ENCODE data around the gene ETFA.

Gene ETFA

GRCh38 chr15:76341366-76342057 is 30.2 kb upstream of the ETFA start:
- CTCF ChIA-PET: interaction anchor here (0.5 to 0.7 kb wide), 2 partner anchors 11 to 150 kb away, joined by 3 read pairs; no protein-coding TSS in a partner anchor
- TF ChIP-seq, protein P1, sequence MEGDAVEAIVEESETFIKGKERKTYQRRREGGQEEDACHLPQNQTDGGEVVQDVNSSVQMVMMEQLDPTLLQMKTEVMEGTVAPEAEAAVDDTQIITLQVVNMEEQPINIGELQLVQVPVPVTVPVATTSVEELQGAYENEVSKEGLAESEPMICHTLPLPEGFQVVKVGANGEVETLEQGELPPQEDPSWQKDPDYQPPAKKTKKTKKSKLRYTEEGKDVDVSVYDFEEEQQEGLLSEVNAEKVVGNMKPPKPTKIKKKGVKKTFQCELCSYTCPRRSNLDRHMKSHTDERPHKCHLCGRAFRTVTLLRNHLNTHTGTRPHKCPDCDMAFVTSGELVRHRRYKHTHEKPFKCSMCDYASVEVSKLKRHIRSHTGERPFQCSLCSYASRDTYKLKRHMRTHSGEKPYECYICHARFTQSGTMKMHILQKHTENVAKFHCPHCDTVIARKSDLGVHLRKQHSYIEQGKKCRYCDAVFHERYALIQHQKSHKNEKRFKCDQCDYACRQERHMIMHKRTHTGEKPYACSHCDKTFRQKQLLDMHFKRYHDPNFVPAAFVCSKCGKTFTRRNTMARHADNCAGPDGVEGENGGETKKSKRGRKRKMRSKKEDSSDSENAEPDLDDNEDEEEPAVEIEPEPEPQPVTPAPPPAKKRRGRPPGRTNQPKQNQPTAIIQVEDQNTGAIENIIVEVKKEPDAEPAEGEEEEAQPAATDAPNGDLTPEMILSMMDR (IDR thresholded peaks at IDR 0.05; ENCODE audit: insufficient read depth, low read length, missing control alignments): no peak
- no peak for DNase-seq (ENCODE audit: low read depth, low spot score)
- H3K4me3 ChIP-seq (ENCODE audit: low read depth, low read length): no peak overlapping the region
- POLR2A ChIA-PET: no interaction called here

- DNase-seq (ENCODE audit: low read depth, low spot score): no peak
- CTCF ChIA-PET: interaction anchor here (0.5 to 0.7 kb wide), 2 partner anchors 10 to 150 kb away, joined by 3 read pairs; no protein-coding TSS in a partner anchor
- POLR2A ChIA-PET: no interaction called here
- no peak overlapping the region for H3K4me3 ChIP-seq (ENCODE audit: low read depth, low read length)
- TF ChIP-seq, protein P1 (IDR thresholded peaks at IDR 0.05; ENCODE audit: insufficient read depth, low read length, missing control alignments): no peak
Measured at GRCh38 chr15:76340803-76341365, 29.6 kb upstream of the ETFA start.

DNA sequence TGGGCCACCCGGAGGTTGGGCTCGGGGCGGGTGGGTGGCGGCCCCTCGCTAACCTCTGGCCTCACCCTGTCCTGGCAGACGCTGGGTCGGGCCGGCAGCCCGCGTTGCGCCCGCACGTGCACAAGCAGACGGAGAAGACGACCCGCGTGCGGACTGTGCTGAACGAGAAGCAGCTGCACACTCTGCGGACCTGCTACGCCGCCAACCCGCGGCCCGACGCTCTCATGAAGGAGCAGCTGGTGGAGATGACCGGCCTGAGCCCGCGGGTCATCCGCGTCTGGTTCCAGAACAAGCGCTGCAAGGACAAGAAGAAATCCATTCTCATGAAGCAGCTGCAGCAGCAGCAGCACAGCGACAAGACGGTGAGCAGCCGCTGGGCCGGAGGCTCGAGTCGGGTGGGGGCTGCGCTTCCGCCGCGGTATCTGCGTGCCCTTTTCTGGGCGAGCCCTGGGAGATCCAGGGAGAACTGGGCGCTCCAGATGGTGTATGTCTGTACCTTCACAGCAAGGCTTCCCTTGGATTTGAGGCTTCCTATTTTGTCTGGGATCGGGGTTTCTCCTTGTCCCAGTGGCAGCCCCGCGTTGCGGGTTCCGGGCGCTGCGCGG is 29.0 kb upstream of the ETFA start:
- CTCF ChIA-PET: no interaction called here
- DNase-seq (ENCODE audit: low read depth, low spot score): no peak
- POLR2A ChIA-PET: no interaction called here
- H3K4me3 ChIP-seq (ENCODE audit: low read depth, low read length): no peak overlapping the region; the same call in 1 of the 2 replicates
- TF ChIP-seq, protein P1 (IDR thresholded peaks at IDR 0.05; ENCODE audit: insufficient read depth, low read length, missing control alignments): no peak

GRCh38 chr15:76339305-76340197 is 28.3 kb upstream of the ETFA start:
- TF ChIP-seq, protein P1 (IDR thresholded peaks at IDR 0.05; ENCODE audit: insufficient read depth, low read length, missing control alignments): no peak
- ChIA-PET CTCF (no interaction called here), POLR2A (no interaction called here)
- H3K4me3 ChIP-seq (ENCODE audit: low read depth, low read length): no peak overlapping the region; the same call in 1 of the 2 replicates
- no peak for DNase-seq (ENCODE audit: low read depth, low spot score)

DNA sequence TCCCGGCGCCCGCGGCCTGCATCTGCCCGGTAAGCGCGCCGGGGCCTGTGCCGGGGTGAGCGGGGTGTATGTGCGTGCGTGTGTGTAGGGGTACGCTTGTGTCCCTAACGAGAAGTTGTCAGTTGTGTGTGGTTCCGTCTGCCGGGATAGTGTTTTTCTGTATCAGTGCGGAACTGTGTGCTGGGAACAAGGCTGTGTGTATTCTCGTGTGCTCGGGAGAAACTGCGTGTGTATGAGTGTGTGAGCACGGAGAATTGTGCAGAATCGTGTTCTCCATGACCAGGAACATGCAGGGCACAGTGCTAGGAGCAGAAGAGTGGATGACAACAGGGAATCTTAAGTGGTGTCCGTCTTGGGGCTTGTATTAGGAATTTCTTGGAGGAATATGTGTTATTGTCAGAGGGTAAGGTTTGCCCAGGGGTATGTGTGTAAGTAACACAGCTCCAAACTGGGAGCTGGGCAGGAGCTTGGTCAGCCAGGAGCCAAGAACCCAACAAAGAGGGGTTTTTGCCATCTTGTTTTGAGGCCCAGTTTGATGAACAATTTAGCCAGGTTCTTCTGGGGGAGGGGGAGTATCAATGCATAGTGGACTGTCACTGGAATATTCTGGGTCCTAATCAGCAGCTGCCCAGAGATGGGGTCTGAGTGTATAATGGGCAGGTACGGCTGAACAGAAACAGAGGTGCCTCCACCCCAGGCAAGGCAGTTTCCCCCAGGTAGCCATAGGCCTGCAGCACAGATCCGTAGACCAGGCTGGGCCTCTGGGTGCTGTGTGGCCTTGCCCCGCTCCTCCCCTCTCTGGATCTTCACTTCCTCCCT is 27.4 kb upstream of the ETFA start:
- ChIA-PET POLR2A (no interaction called here), CTCF (interaction anchor here (1.4 kb wide), 1 partner anchor 9 kb away, joined by 4 read pairs; no protein-coding TSS in a partner anchor)
- peak overlapping the region; percentile 62 for H3K4me3 ChIP-seq (ENCODE audit: low read depth, low read length)
- DNase-seq (ENCODE audit: low read depth, low spot score): no peak
- TF ChIP-seq, protein P1 (IDR thresholded peaks at IDR 0.05; ENCODE audit: insufficient read depth, low read length, missing control alignments): no peak
